Measurements from ENCODE around the gene RIPK1.

The RIPK1 gene

GRCh38 chr6:3088446-3088845 is 20.2 kb downstream of the RIPK1 start:
- H3K27me3 ChIP-seq (ENCODE audit: insufficient read depth, poor library complexity, severe bottlenecking): no peaks in the 10 kb centered on the region
- H3K27ac ChIP-seq (replicated peaks): no peak overlapping the region

GRCh38 chr6:3088968-3089367 is 20.7 kb downstream of the RIPK1 start:
- TF ChIP-seq REST (IDR thresholded peaks at IDR 0.05; ENCODE audit: insufficient replicate concordance, low read depth) (no peak), SPI1 (IDR thresholded peaks at IDR 0.05; ENCODE audit: borderline replicate concordance, low read depth) (no peak), GABPA (IDR thresholded peaks at IDR 0.05; ENCODE audit: low read depth) (no peak), POLR2AphosphoS5 (IDR thresholded peaks at IDR 0.05; ENCODE audit: low read depth) (no peak), CTCF (IDR thresholded peaks at IDR 0.05; ENCODE audit: insufficient read depth, low read length) (no peak)
- Histone ChIP-seq H3K27me3 (ENCODE audit: insufficient read depth, poor library complexity, severe bottlenecking) (no peaks in the 10 kb centered on the region), H3K4me3 (replicated peaks; ENCODE audit: insufficient read depth, low read length) (no peak overlapping the region), H3K27ac (replicated peaks) (no peak overlapping the region)
- DNase-seq (ENCODE audit: low read depth in 1 of 2, low spot score in 1 of 2): no peak

More at GRCh38 chr6:3088446-3088845, 20.2 kb downstream of the RIPK1 start:
- TF ChIP-seq SPI1 (IDR thresholded peaks at IDR 0.05; ENCODE audit: borderline replicate concordance, low read depth) (no peak), REST (IDR thresholded peaks at IDR 0.05; ENCODE audit: insufficient replicate concordance, low read depth) (no peak)
- no peak overlapping the region for H3K4me3 ChIP-seq (replicated peaks; ENCODE audit: insufficient read depth, low read length)
- DNase-seq (ENCODE audit: low read depth in 1 of 2, low spot score in 1 of 2): no peak

- TF ChIP-seq CTCF (IDR thresholded peaks at IDR 0.05; ENCODE audit: insufficient read depth, low read length) (no peak), REST (IDR thresholded peaks at IDR 0.05; ENCODE audit: insufficient replicate concordance, low read depth) (no peak), SPI1 (IDR thresholded peaks at IDR 0.05; ENCODE audit: borderline replicate concordance, low read depth) (no peak), POLR2AphosphoS5 (IDR thresholded peaks at IDR 0.05; ENCODE audit: low read depth) (no peak), GABPA (IDR thresholded peaks at IDR 0.05; ENCODE audit: low read depth) (no peak)
- H3K27ac ChIP-seq (replicated peaks): no peak overlapping the region
- H3K4me3 ChIP-seq (replicated peaks; ENCODE audit: insufficient read depth, low read length): no peak overlapping the region
- no peaks in the 10 kb centered on the region for H3K27me3 ChIP-seq (ENCODE audit: insufficient read depth, poor library complexity, severe bottlenecking)
- DNase-seq (ENCODE audit: low read depth in 1 of 2, low spot score in 1 of 2): no peak
Observed at GRCh38 chr6:3090013-3090412, 21.7 kb downstream of the RIPK1 start.

GRCh38 chr6:3094815-3095214 is 26.5 kb downstream of the RIPK1 start:
- TF ChIP-seq REST (IDR thresholded peaks at IDR 0.05; ENCODE audit: insufficient replicate concordance, low read depth): no peak
- no peak for TF ChIP-seq POLR2AphosphoS5 (IDR thresholded peaks at IDR 0.05; ENCODE audit: low read depth)
- TF ChIP-seq GABPA (IDR thresholded peaks at IDR 0.05; ENCODE audit: low read depth): no peak
- TF ChIP-seq SPI1 (IDR thresholded peaks at IDR 0.05; ENCODE audit: borderline replicate concordance, low read depth): no peak
- Histone ChIP-seq H3K27me3 (ENCODE audit: insufficient read depth, poor library complexity, severe bottlenecking) (no peaks in the 10 kb centered on the region), H3K27ac (replicated peaks) (no peak overlapping the region), H3K4me3 (replicated peaks; ENCODE audit: insufficient read depth, low read length) (no peak overlapping the region)
- DNase-seq (ENCODE audit: low read depth in 1 of 2, low spot score in 1 of 2): no peak
